ENCODE measurements around the gene SRC.

DNA sequence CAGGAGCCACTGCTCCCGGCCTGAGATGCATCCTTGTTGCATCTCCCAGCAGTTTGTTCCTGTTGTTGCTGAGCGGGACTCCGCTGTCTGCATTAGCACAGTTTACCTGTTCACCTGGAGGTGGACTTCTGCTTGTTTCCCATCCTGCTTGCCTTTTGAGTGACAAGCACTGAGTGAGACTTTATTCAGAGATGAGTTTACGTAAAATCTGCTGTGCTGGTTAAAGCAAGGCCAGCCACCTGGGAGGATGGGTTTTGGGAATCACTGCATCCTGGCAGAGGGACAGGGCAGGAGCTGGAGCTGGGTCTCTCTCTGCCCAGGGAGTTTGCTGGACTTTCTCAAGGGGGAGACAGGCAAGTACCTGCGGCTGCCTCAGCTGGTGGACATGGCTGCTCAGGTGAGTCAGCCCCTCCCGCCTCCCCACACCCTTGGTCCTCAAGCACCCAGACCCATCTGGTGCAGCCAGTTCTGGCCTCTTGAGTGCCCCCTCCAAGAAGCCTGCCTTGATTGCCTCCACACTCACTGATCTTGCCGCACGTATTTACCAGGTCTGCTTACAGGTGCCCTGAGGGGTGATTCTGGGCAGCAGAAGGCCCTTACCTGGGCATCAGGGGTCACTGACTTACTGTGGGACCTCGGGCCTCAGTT, 55.5 kb downstream of the SRC start:
- TF ChIP-seq, protein P1, sequence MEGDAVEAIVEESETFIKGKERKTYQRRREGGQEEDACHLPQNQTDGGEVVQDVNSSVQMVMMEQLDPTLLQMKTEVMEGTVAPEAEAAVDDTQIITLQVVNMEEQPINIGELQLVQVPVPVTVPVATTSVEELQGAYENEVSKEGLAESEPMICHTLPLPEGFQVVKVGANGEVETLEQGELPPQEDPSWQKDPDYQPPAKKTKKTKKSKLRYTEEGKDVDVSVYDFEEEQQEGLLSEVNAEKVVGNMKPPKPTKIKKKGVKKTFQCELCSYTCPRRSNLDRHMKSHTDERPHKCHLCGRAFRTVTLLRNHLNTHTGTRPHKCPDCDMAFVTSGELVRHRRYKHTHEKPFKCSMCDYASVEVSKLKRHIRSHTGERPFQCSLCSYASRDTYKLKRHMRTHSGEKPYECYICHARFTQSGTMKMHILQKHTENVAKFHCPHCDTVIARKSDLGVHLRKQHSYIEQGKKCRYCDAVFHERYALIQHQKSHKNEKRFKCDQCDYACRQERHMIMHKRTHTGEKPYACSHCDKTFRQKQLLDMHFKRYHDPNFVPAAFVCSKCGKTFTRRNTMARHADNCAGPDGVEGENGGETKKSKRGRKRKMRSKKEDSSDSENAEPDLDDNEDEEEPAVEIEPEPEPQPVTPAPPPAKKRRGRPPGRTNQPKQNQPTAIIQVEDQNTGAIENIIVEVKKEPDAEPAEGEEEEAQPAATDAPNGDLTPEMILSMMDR (IDR thresholded peaks at IDR 0.05; ENCODE audit: insufficient read depth, low read length): no peak
- TF ChIP-seq REST (IDR thresholded peaks at IDR 0.05; ENCODE audit: insufficient replicate concordance, low read depth) (no peak), POLR2AphosphoS5 (IDR thresholded peaks at IDR 0.05; ENCODE audit: low read depth) (no peak)

Data from HL-60 (cell line).